ENCODE data around the gene AGPAT4.
A peak's percentile ranks its signal among the peaks of the same experiment; 100 is the strongest.

AGPAT4 gene

GRCh38 chr6:161142957-161143296 lies 130.9 kb downstream of the AGPAT4 start:
- DNase-seq (ENCODE audit: low read depth in 4 of 4, low spot score in 1 of 4): no peak

- DNase-seq (ENCODE audit: low read depth in 4 of 4, low spot score in 1 of 4): no peak
Observed at GRCh38 chr6:161141173-161141572, 132.7 kb downstream of the AGPAT4 start.

GRCh38 chr6:161140554-161140875 lies 133.3 kb downstream of the AGPAT4 start:
- no peak for DNase-seq (ENCODE audit: low read depth in 4 of 4, low spot score in 1 of 4)

- DNase-seq (ENCODE audit: low read depth in 4 of 4, low spot score in 1 of 4): no peak
Observed at GRCh38 chr6:161139766-161140553, 133.9 kb downstream of the AGPAT4 start.

- no peak for DNase-seq (ENCODE audit: low read depth in 4 of 4, low spot score in 1 of 4)
Observed at GRCh38 chr6:161139304-161139765, 134.5 kb downstream of the AGPAT4 start.

- no peak for DNase-seq (ENCODE audit: low read depth in 4 of 4, low spot score in 1 of 4)
Observed at GRCh38 chr6:161138543-161139303, 135.1 kb downstream of the AGPAT4 start.

- DNase-seq (ENCODE audit: low read depth in 4 of 4, low spot score in 1 of 4): no peak
Observed at GRCh38 chr6:161137839-161138542, 135.9 kb downstream of the AGPAT4 start.

- no peak for DNase-seq (ENCODE audit: low read depth in 4 of 4, low spot score in 1 of 4)
Observed at GRCh38 chr6:161137320-161137719, 136.5 kb downstream of the AGPAT4 start.

GRCh38 chr6:161136655-161137054 lies 137.2 kb downstream of the AGPAT4 start:
- DNase-seq (ENCODE audit: low read depth in 4 of 4, low spot score in 1 of 4): no peak

- no peak for DNase-seq (ENCODE audit: low read depth in 4 of 4, low spot score in 1 of 4)
Observed at GRCh38 chr6:161135695-161136591, 137.9 kb downstream of the AGPAT4 start.

- DNase-seq (ENCODE audit: low read depth in 4 of 4, low spot score in 1 of 4): no peak
Observed at GRCh38 chr6:161134550-161135298, 139.1 kb downstream of the AGPAT4 start.

- no peak for DNase-seq (ENCODE audit: low read depth in 4 of 4, low spot score in 1 of 4)
Observed at GRCh38 chr6:161133963-161134362, 139.9 kb downstream of the AGPAT4 start.

GRCh38 chr6:161132384-161132783 lies 141.5 kb downstream of the AGPAT4 start:
- no peak for DNase-seq (ENCODE audit: low read depth in 4 of 4, low spot score in 1 of 4)

- DNase-seq (ENCODE audit: low read depth in 4 of 4, low spot score in 1 of 4): no peak
Observed at GRCh38 chr6:161130967-161131766, 142.7 kb downstream of the AGPAT4 start.

- DNase-seq (ENCODE audit: low read depth in 4 of 4, low spot score in 1 of 4): no peak
Observed at GRCh38 chr6:161130541-161130940, 143.3 kb downstream of the AGPAT4 start.

- peak in 1 of 4 experiments; percentile 13 for DNase-seq (ENCODE audit: low read depth in 4 of 4, low spot score in 1 of 4)
Observed at GRCh38 chr6:161128680-161129196, 145.1 kb downstream of the AGPAT4 start.

- DNase-seq (ENCODE audit: low read depth in 4 of 4, low spot score in 1 of 4): no peak
Observed at GRCh38 chr6:161128230-161128629, 145.6 kb downstream of the AGPAT4 start.

GRCh38 chr6:161127071-161127740 lies 146.7 kb downstream of the AGPAT4 start:
- no peak for DNase-seq (ENCODE audit: low read depth in 4 of 4, low spot score in 1 of 4)

- no peak for DNase-seq (ENCODE audit: low read depth in 4 of 4, low spot score in 1 of 4)
Observed at GRCh38 chr6:161125591-161125990, 148.3 kb downstream of the AGPAT4 start.
